MG63 (cell line): ENCODE data around the gene PPP1R8. TPM values are rescaled to one million over a fixed set of nuclear protein-coding genes. Genes with fewer than 3 reads are reported as not detected.

ENCODE experiments used
- total RNA-seq: library from RNA; depleted of rRNA; stranded (reverse); fragments of >200 nt; shearing (Covaris generic); gene quantifications from 2 replicates; pipeline ENCODE4 v1.2.3, GENCODE V29; 2014; ENCODE audit warnings: low replicate concordance; rRNA removed

PPP1R8 gene
- total RNA-seq, 1 experiment from 2014 or later, result 72.5 TPM

Other genes starting within 250 kb of the PPP1R8 start
- 10.4 and 11.5 TPM in 2 replicates for gene AHDC1, start 226.6 kb upstream of the PPP1R8 start, total RNA-seq
- gene FGR, start 195.6 kb upstream of the PPP1R8 start, total RNA-seq, result not detected in 2 replicates
- 62.2 and 66.0 TPM in 2 replicates for gene IFI6, start 158.6 kb upstream of the PPP1R8 start, total RNA-seq
- 12.0 and 12.1 TPM in 2 replicates for gene FAM76A, start 104.8 kb upstream of the PPP1R8 start, total RNA-seq
- 18.9 and 24.0 TPM in 2 replicates for gene STX12, start 57.6 kb upstream of the PPP1R8 start, total RNA-seq
- 8.9 and 9.0 TPM in 2 replicates for gene THEMIS2, start 41.8 kb downstream of the PPP1R8 start, total RNA-seq
- gene RPA2, start 83.8 kb downstream of the PPP1R8 start, total RNA-seq, result 50.5 and 63.9 TPM in 2 replicates
- not detected in 2 replicates for gene SMPDL3B, start 104.2 kb downstream of the PPP1R8 start, total RNA-seq
- gene XKR8, start 129.2 kb downstream of the PPP1R8 start, total RNA-seq, result 13.9 and 16.1 TPM in 2 replicates